GM18519 (cell line): ENCODE results near the gene PDZK1.
"Not testable (repeated sequence)": the region's sequence is repeated elsewhere in the genome, so short reads cannot be mapped to it uniquely, and the experiment has no call there.

Experiments
- ATAC-seq: cut with Tn5 transposase; IDR thresholded peaks from one replicate; pipeline ENCODE4 v1.9.1; 2021; ENCODE audit warnings: mild to moderate bottlenecking, moderate library complexity; ENCODE audit not compliant: unreplicated experiment, low FRiP score

The PDZK1 gene

GRCh38 chr1:145665015-145665414 is 42.2 kb downstream of the PDZK1 start:
- ATAC-seq = not testable (repeated sequence)

GRCh38 chr1:145662502-145662901 is 44.7 kb downstream of the PDZK1 start:
- ATAC-seq = not testable (repeated sequence)

GRCh38 chr1:145656245-145656943 is 50.8 kb downstream of the PDZK1 start:
- ATAC-seq = not testable (repeated sequence)

DNA sequence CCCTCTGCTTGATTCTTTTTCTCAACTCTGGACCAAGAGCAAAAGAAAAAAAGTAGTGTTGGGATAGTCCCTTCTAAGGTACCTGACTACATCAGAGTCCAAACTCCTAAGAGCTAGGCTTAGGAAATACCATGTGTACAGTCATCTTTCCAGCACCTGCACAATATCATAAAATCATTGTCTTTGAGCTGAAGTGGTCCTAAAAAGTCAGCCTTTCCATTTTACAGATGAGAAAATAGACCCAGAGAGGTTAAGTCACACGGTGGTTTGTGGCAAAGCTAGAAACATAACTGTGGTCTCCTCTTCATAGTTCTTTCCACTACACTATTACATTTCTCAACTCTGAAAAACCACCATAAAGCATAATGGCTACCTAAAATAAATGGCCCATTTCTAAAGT is 63.2 kb downstream of the PDZK1 start:
- not testable (repeated sequence) for ATAC-seq

GRCh38 chr1:145641886-145642285 is 65.3 kb downstream of the PDZK1 start:
- not testable (repeated sequence) for ATAC-seq

DNA sequence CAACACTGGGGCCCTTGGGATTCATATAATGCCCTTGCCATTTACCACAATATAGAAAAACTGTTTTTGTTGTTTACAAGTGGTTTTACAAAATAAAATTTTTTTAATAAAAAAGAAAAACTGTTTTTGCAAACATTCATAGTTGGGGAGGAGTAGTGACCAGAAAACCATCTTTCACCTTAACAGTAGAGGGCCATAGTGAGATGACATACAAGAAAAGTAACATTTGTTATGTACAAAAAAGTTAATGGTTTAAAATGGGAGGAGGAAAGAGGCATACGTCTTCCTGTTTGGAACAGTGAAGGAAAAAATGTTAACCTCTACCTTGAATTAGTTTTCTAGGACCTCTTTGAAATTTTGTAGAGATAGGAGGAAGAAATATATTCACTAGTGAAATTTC is 70.9 kb downstream of the PDZK1 start:
- ATAC-seq = not testable (repeated sequence)

GRCh38 chr1:145622177-145622576 is 85.0 kb downstream of the PDZK1 start:
- ATAC-seq = not testable (repeated sequence)
